ENCODE measurements around the gene TPO.

TPO gene

DNA sequence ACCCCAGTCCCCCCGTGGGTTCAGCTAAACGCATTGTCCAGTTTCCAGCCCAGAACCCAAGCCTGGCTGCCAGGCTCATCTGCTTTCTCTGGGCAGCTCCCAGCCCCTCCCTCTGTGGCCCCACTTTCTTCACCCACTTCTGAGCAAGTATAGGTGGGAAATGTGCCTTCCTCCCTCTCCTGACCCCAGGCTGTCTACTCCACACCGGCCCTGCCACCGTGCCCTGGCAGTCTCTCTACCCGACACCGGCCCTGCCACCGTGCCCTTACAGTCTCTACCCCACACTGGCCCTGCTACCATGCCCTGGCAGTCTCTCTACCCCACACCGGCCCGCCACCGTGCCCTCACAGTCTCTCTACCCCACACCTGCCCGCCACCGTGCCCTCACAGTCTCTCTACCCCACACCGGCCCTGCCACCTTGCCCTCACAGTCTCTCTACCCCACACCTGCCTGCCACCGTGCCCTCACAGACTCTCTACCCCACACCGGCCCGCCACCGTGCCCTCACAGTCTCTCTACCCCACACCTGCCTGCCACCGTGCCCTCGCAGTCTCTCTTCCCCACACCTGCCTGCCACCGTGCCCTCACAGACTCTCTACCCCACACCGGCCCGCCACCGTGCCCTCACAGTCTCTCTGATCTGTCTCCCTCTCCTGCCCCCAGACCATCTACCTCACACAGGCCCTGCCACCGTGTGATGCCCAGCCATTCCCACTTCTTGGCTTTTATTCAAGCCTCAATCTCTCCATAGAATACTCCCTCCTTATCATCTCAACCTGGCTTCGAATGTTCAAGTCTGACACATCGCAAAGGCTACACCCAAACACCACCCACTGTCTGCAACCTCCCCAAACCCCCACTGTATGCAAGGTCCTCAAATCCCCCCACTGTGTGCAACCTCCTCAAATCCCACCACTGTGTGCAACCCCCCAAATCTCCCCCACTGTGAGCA lies 108.9 kb downstream of the TPO start:
- no peak for DNase-seq (ENCODE audit: low read depth in 2 of 2)

DNA sequence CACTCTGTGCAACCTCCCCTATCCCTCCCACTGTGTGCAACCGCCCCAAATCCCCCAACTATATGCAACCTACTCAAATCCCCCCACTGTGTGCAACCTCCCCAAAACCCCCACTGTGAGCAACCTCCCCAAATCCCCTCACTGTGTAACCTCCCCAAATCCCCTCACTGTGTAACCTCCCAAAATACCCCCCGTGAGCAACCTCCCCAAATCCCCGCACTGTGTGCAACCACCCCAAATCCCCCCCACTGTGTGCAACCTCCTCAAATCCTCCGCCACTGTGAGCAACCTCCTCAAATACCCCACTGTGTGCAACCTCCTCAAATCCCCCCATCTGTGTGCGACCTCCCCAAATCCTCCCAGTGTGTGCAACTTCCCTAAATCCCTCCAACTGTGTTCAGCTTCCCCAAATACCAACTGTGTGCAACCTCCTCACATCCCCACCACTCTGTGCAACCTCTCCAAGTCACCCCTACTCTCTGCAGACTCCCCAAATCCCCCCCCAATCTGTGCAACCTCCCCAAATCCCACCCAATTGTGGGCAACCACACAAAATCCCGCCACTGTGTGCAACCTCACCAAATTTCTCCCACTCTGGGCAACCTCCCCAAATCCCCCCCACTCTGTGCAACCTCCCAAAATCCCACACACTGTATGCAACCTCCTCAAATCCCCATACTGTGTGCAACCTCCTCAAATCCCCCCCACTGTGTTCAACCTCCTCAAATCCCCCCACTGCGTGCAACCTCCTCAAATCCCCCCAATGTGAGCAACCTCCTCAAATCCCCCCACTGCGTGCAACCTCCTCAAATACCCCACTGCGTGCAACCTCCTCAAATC lies 114.1 kb downstream of the TPO start:
- no peak for DNase-seq (ENCODE audit: low read depth in 2 of 2)

DNA sequence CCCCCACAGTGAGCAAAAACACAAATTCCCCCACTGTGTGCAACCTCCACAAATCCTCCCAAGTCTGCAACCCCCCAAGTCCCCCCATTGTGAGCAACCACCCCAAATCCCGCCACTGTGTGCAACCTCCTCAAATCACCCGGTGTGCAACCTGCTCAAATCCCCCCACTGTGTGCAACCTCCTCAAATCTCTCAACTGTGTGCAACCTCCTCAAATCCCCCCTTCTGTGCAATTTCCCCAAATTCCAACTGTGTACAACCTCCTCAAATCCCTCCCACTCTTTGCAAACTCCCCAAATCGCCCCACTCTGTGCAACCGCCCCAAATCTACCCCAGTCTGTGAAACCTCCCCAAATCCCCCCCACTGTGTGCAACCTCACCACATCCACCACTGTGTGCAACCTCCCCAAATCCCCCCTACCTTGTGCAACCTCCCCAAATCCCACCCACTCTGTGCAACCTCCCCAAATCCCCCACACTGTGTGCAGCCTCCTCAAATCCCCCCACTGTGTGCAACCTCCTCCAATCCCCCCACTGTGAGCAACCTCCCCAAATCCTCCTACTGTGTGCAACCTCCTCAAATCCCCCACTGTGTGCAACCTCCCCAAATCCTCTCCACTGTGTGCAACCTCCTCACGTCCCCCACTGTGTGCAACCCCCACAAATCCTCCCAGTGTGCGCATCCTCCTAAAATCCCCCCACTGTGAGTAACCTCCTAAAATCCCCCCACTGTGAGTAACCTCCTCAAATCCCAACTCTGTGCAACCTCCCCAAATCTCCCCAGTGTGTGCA lies 115.2 kb downstream of the TPO start:
- no peak for DNase-seq (ENCODE audit: low read depth in 2 of 2)

- DNase-seq (ENCODE audit: low read depth in 2 of 2): no peak
Measured at GRCh38 chr2:1538663-1539062, 125.4 kb downstream of the TPO start.

DNA sequence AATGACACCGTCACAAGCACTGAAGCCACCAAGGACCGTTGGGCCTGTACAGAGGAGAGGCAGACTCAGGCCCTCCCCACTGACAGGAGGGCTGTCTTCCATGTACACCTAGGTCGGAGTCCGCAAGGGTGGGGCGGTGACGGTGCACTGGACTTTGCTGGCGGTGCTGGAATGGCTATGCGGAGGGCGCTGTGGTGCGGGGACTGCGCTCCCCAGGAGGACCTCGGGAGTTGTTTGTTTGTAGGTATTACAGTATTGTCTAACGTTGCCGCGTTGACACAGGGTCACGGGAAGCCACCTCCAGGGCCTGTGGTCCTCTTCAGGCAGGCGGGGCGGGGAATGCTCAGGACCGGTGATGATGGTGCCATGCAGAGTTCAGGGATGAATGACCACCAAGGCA lies 126.2 kb downstream of the TPO start:
- no peak for DNase-seq (ENCODE audit: low read depth in 2 of 2)

DNA sequence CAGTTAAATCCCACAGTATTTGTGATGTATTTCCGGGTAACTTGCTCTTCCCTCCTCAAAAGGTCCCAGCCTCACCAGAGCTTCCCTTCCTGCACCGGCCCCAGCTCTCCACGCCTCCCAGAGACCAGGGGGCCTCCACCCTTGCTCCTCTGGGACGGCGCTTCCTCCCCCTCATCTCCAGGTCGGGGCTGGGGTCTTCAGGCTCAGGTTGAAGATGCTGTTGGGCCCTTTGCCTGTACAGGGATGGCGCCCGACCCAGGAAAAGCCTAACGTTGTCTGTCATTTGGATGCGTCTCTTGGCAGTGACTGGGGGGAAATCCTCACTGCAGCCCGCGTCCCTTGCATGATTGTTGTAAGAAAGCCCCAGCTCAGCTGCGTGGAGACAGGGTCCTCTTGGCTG lies 126.7 kb downstream of the TPO start:
- no peak for DNase-seq (ENCODE audit: low read depth in 2 of 2)

DNA sequence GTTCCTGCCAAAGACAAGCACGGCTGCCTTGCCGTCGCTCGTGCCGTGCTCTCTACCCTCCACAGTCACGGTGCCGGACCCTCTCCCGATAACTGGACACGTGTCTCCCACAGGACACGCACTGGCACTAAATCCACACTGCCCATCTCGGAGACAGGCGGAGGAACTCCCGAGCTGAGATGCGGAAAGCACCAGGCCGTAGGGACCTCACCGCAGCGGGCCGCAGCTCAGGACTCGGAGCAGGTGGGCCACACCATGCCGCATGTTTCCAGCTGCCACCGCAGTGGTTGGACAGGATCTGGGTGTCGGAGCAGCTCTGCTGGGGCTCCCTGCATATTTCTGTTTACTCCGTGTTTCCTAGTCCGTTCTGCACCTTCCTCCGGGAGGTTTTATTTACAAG lies 127.2 kb downstream of the TPO start:
- DNase-seq (ENCODE audit: low read depth in 2 of 2): no peak

GRCh38 chr2:1541040-1541439 lies 127.8 kb downstream of the TPO start:
- DNase-seq (ENCODE audit: low read depth in 2 of 2): no peak

- DNase-seq (ENCODE audit: low read depth in 2 of 2): no peak
Measured at GRCh38 chr2:1541819-1542475, 128.7 kb downstream of the TPO start.

DNA sequence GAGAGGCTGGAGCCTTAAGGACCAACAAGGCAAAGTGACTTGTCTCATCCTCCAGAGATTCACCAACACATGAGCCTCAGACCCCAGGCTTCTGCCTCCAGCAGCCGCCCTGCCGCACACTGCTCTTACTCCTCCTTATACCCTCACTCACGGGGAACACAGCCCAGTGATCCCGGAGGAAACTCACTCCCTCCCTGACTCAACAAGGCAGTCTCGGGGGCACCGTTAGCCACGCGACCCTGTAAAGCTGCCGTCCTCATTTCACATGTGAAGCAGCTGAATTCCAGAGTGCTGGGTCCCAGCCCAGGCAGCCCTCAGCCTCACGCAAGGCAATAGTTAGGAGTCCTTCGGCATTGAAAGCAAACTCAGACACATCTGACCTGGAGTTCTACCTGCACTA lies 129.7 kb downstream of the TPO start:
- DNase-seq (ENCODE audit: low read depth in 2 of 2): no peak

GRCh38 chr2:1543776-1544477 lies 130.7 kb downstream of the TPO start:
- no peak for DNase-seq (ENCODE audit: low read depth in 2 of 2)

- DNase-seq (ENCODE audit: low read depth in 2 of 2): no peak
Measured at GRCh38 chr2:1544478-1545069, 131.3 kb downstream of the TPO start.

GRCh38 chr2:1546023-1546591 lies 132.8 kb downstream of the TPO start:
- DNase-seq (ENCODE audit: low read depth in 2 of 2): no peak

DNA sequence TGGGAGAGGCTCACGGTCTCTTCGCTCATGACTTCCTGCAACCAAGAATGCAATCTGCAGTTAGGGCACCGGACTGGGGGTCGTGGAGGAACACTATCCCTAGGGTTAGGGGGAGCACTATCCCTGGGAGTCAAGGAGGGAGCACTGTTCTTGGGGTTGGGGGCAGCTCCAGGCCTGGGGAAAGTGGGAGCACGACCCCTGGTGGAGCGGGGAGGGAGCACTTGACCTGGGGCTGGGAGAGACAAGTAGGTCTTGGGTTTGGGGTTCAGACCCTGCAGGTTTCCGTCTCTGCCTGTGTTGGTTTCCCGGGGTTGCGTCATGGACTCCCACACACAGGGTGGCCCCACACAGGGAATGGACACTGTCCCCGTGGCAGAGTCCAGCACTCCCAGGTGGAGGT lies 133.6 kb downstream of the TPO start:
- DNase-seq (ENCODE audit: low read depth in 2 of 2): no peak

- DNase-seq (ENCODE audit: low read depth in 2 of 2): no peak
Measured at GRCh38 chr2:1548910-1549673, 135.8 kb downstream of the TPO start.

GRCh38 chr2:1550076-1550475 lies 136.8 kb downstream of the TPO start:
- no peak for DNase-seq (ENCODE audit: low read depth in 2 of 2)

GRCh38 chr2:1550658-1551316 lies 137.5 kb downstream of the TPO start:
- peak; percentile 30 to 46 for DNase-seq (ENCODE audit: low read depth in 2 of 2)

DNA sequence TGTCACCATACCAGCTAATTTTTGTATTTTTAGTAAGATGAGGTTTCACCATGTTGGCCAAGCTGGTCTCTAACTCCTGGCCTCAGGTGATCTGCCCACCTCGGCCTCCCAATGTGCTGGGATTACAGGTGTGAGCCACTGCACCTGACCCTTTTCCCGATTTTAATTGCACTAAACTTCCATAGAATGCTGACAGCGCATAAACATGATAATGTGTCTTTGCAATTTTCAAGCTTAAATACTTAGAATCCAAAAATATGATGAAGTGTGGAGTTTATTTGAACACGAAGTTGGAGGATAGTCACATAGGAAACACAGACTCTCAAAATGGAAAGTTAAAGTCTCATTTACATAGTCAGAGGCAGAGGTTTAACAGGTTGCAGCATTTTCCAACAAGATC lies 138.6 kb downstream of the TPO start:
- no peak for DNase-seq (ENCODE audit: low read depth in 2 of 2)

DNA sequence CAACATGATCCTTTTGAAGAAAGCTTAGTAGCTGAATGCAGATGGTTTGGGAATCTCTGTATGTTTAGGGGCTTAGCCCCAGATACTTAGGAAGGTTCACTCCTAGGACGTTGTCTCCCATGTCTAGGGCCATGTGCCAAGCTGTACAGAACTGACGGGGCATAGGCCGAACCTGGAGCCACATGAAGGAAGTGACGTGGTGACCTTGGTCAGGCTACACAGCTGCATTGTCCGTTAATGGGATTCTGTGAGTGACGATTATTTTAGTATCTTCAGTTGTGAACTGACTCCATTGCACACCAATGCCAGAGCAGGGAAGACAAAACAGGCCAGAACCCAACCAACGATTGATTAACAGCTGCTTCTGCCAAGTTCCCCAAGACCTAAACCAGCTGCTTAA lies 139.3 kb downstream of the TPO start:
- DNase-seq (ENCODE audit: low read depth in 2 of 2): no peak
